ENCODE results near the gene PTPRU.

DNA sequence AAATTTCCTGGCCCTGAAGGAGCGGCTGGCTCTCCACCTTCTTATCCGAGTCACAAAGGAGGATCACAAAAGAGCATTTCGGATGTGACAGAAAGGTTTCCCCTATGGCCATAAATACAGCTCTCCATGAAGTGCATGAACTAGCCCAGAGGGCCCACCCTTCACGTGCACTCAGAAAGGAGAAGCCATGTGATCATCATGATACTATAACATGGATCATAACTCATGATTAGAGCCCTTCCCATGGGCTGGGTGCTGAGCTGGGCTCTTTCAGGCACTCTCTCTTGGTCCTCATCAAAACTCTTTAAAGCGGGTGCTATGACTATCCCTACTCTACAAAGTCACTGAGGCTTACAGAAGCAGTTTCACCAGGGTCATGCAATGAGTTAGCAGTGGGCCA lies 135.0 kb downstream of the PTPRU start:
- TF ChIP-seq, protein P1, sequence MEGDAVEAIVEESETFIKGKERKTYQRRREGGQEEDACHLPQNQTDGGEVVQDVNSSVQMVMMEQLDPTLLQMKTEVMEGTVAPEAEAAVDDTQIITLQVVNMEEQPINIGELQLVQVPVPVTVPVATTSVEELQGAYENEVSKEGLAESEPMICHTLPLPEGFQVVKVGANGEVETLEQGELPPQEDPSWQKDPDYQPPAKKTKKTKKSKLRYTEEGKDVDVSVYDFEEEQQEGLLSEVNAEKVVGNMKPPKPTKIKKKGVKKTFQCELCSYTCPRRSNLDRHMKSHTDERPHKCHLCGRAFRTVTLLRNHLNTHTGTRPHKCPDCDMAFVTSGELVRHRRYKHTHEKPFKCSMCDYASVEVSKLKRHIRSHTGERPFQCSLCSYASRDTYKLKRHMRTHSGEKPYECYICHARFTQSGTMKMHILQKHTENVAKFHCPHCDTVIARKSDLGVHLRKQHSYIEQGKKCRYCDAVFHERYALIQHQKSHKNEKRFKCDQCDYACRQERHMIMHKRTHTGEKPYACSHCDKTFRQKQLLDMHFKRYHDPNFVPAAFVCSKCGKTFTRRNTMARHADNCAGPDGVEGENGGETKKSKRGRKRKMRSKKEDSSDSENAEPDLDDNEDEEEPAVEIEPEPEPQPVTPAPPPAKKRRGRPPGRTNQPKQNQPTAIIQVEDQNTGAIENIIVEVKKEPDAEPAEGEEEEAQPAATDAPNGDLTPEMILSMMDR (IDR thresholded peaks at IDR 0.05; ENCODE audit: low read length): no peak
- no peak for TF ChIP-seq EZH2 (optimal IDR thresholded peaks at IDR 0.05; ENCODE audit: low read depth, low read length)
